Measurements from ENCODE around the gene NDUFV1.
"Not testable (repeated sequence)": the region's sequence is repeated elsewhere in the genome, so short reads cannot be mapped to it uniquely, and the experiment has no call there.

The NDUFV1 gene

DNA sequence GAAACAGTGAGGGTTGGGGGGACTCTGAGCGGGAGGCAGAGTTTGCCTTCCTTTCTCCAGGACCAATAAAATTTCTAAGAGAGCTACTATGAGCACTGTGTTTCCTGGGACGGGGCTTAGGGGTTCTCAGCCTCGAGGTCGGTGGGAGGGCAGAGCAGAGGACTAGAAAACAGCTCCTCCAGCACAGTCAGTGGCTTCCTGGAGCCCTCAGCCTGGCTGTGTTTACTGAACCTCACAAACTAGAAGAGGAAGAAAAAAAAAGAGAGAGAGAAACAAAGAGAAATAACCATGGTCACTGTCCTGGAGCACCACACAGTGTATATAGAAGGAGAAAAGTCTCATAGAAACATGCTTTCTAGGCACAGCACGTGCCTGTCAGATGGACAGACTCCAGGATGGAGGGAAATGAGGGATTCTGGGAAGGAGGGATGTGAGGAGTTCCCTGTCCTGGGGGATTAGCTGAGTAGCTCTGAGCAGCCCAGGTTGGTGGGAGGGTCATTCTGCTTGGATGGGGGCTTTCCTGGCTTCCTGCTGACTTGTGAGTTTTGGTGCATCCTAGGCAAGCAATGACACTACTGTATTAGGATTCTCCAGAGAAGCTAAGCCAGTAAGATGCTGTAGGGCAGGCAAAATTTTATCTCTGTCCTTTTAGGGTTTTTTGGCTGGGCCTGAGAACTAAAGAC, 20.0 kb upstream of the NDUFV1 start:
- no peak for DNase-seq

DNA sequence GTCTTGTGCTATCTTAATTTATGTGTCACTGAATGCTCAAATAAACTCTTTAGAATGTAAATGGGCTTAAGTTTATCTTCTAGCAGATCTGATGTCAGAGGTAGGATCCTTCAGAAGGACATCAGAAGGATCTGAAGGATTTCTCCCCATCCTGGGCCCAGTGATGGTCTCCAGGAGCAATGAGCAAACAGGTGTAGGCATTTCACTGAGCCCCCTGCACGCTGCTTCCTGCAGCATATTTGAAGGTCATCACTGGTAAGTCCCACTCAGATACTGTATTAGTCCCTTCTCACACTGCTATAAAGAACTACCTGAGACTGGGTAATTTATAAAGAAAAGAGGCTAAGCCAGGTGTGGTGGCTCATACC, 18.6 kb upstream of the NDUFV1 start:
- no peak for DNase-seq

- DNase-seq = not testable (repeated sequence)
Observed at GRCh38 chr11:67588899-67589415, 17.8 kb upstream of the NDUFV1 start.

GRCh38 chr11:67592880-67593564, 13.7 kb upstream of the NDUFV1 start:
- no peak for DNase-seq

DNA sequence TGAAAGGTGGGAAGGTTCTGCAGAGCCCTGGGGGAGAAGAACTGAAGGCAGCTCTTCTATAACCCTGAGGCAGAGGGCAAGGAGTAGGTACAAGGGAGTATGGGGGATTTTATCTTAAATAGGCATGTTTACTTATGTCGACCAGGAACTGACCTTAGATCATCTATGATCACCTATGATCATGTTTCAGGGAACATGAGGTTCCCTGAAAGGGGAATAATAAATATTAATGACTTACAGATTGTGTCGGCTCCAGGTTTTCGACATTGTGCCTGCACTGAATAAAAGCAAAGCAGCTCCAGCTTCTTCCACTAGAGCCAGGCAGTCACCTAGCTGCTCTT, 13.2 kb upstream of the NDUFV1 start:
- DNase-seq = no peak

DNA sequence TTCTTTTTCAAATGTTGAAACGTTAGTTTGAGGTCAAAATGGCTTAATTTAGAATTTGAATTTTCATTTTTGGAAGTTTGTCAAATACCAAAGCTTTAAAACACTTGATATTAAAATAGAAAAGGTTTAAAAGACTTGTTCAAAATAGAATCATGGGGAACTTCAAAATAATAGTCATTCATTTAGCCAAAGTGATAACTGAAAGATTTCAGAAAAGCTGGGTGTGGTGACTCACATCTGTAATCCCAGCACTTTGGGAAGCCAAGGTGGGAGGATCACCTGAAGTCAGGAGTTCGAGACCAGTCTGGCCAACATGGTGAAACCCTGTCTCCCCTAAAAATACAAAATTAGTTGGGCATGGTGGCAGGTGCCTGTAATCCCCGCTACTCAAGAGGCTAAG, 12.3 kb upstream of the NDUFV1 start:
- no peak for DNase-seq

GRCh38 chr11:67596753-67597300, 9.9 kb upstream of the NDUFV1 start:
- no peak for DNase-seq

- not testable (repeated sequence) for DNase-seq
Observed at GRCh38 chr11:67597458-67597857, 9.3 kb upstream of the NDUFV1 start.

GRCh38 chr11:67597963-67598362, 8.8 kb upstream of the NDUFV1 start:
- DNase-seq = not testable (repeated sequence)

DNA sequence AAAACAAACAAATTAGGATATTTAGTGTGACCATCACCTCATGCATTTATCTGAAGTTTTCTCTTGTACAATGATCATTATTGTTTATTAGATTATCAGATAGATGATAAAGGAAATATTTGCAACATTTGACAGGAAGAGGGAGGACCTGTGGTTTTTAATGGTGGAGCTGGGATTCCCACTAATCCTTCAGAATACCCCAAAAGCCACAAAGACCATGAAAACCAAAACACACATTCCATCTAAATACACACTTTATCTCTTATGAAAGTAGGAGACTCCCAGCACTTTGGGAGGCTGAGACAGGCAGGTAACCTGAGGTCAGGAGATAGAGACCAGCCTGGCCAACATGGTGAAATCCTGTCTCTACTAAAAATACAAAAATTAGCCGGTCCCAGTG, 7.6 kb upstream of the NDUFV1 start:
- no peak for DNase-seq

DNA sequence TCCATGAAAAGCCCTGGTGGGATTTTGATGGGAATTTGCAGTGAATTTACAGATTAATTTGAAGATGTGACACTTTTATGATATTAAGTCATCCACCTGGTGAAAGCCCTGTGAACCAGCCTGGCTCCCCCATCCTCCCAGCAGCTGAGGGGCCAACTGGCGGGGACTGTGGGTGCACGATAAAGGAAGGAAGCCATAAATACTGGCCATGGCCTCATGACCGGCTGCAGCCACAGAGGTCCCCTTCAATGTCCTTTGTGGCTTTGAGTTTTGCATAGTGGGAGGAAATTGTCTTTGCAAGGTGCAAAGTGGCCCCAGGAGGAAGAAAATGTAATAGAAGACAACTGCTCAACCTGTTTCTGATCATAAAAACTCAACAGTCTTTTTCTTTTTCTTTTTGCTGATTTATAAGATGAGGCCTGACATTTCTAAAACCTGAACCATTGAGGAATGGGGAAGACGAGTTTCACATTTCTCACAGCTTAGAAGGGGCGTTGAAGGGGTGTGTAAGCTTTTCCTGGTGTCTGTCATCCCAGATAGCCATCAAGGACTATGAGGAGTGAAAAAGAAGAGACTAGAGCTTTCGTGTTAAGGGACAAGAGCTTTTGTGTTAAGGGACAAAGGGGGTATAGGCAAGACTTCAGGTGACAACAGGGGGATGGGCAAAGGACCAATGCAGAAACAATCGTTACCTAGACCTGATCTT, 6.3 kb upstream of the NDUFV1 start:
- DNase-seq = no peak

GRCh38 chr11:67601098-67601497, 5.6 kb upstream of the NDUFV1 start:
- no peak for DNase-seq

DNA sequence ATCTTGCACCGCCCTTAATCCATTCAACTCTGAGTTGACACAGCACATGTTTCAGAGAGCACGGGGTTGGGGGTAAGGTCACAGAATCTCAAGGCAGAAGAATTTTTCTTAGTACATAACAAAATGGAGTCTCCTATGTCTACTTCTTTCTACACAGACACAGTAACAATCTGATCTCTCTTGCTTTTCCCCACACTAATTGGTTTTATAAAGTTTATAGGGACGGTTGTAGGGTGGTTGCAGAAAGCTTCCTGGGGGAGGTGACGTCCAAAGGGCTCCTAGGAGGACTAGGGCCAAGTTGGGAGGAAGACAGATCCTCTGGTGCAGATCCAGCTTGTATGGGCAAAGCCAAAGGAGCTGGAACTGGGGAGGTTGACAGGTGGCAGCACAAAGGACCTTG, 2.6 kb upstream of the NDUFV1 start:
- not testable (repeated sequence) for DNase-seq

DNA sequence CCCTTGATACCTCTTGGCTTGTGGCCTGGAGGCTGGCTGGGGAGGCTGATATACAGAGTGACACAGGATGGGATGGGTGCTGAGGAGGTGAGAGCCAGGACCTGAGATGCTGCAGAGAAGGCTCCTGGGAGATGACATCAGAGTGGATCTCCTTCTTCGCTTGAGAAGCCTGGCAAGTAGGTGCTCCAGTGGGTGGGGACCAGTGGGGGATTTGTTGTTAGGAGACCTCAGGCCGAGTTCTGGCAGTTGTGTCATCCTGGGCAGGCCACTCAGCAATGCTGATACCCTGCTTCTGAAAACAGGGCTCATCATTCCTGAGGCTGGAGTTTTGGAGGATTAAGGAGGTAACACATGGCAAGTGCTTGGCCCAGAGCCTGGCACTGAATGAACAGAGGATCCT, 1.9 kb upstream of the NDUFV1 start:
- no peak for DNase-seq

DNA sequence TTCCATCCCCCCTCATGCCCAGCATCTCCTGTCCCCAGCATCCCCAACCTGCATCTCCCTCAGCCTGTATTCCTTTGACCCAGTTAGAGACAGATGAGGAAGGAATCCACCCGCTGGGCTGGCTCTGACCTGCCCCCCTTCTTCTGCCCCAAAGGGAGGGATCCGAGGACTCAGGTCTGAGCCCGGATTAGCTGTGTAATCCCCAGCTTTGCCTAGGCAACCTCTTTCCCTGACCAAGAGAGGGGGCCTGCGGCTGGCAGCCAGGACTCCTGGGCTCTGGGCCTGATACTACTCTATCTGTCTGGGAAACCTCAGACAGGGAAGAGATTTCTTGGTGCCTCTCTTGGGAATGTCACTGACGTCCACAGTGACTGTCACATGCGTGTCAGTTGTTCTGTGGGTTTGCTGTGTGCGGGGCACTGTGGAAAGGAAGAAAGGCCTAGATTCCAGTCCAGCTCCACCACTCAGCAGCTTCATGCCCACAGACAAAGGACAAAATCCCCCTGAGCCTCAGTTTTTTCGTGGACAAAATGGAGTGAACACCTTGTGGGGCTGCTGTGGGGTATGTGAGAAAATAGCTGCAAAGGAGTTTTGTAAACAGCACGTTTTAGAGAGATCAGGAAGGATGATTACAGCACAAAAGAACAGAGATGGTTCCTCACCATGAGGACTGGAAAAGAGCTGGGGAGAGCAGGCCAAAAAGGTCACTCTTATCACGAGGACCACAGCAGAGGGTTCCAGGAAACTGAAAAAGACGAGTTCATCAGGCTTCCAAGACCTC, 1.3 kb upstream of the NDUFV1 start:
- no peak for DNase-seq

- DNase-seq = no peak
Observed at GRCh38 chr11:67606093-67606491, 644 bp upstream of the NDUFV1 start.

GRCh38 chr11:67607507-67607906, 771 bp downstream of the NDUFV1 start:
- no peak for DNase-seq

DNA sequence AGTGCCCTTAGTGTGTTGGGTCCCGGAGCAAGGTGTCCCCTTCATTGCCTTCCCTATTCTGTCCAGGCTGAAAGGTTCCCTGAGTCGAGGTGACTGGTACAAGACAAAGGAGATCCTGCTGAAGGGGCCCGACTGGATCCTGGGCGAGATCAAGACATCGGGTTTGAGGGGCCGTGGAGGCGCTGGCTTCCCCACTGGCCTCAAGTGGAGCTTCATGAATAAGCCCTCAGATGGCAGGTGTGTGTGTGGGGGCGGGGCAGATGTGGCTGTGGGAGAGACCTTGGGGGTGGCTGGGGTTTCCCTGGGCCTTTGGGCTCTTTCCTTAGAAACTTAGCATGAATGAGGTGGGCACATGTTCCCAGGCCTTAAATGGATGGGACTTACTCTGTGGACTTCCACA, 1.8 kb downstream of the NDUFV1 start:
- no peak for DNase-seq

- no peak for DNase-seq
Observed at GRCh38 chr11:67609316-67609715, 2.6 kb downstream of the NDUFV1 start.

- DNase-seq = no peak
Observed at GRCh38 chr11:67610302-67610868, 3.6 kb downstream of the NDUFV1 start.

GRCh38 chr11:67611165-67611564, 4.4 kb downstream of the NDUFV1 start:
- DNase-seq = no peak

GRCh38 chr11:67611704-67612587, 5.2 kb downstream of the NDUFV1 start:
- DNase-seq = no peak
